Ascending aorta (tissue), 2 donors: ENCODE results near the gene ABHD2. TPM values are rescaled to one million over a fixed set of nuclear protein-coding genes. Genes with fewer than 3 reads are reported as not detected.

ENCODE experiments used
- DNase-seq, 2 donors: peaks; one replicate each; pipeline ENCODE4 v3.0.0-alpha.2; 2019; ENCODE audit warnings: low spot score in 2 of 2
- H3K27ac ChIP-seq, 2 donors: fragments of 200-600 bp; sonication (generic); one replicate each; pipeline ENCODE4 v1.5.1; 2016 to 2017; ENCODE audit warnings: mild to moderate bottlenecking in 1 of 2
- H3K27me3 ChIP-seq: fragments of 200-600 bp; sonication (generic); one replicate; pipeline ENCODE4 v1.5.1; 2017
- H3K36me3 ChIP-seq, 2 donors: fragments of 200-600 bp; sonication (generic); one replicate each; pipeline ENCODE4 v1.5.1; 2016
- H3K4me1 ChIP-seq, 2 donors: fragments of 200-600 bp; sonication (generic); one replicate each; pipeline ENCODE4 v1.5.1; 2016 to 2017; ENCODE audit warnings: mild to moderate bottlenecking in 1 of 2
- H3K4me3 ChIP-seq, 2 donors: fragments of 200-600 bp; sonication (generic); one replicate each; pipeline ENCODE4 v1.5.1; 2016 to 2017; ENCODE audit warnings: mild to moderate bottlenecking in 1 of 2
- H3K9me3 ChIP-seq, 2 donors: fragments of 200-600 bp; sonication (generic); one replicate each; pipeline ENCODE4 v1.5.1; 2016
- intact Hi-C: fragments of 100-400 bp; cut with DNase I; formaldehyde crosslinking; loops from one replicate; pipeline ENCODE4 v1.15.1; 2023
- total RNA-seq: library from RNA; depleted of rRNA; stranded (reverse); fragments of >200 nt; gene quantifications from one replicate; pipeline ENCODE4 v1.1.0, GENCODE V29; 2016
- TF ChIP-seq, protein P1 (sequence below), 3 experiments: fragments of 200-600 bp in 2 of 3; fragments of 450-650 bp in 1 of 3; sonication (generic) in 2 of 3; IDR thresholded peaks; one replicate each; pipeline ENCODE4 v1.5.1; 2016 to 2019; ENCODE audit warnings: antibody characterized with exemption in 3 of 3, mild to moderate bottlenecking in 1 of 3, moderate library complexity in 1 of 3

ABHD2 gene
- total RNA-seq, 1 donor from 2014 or later, result 228 TPM

DNA sequence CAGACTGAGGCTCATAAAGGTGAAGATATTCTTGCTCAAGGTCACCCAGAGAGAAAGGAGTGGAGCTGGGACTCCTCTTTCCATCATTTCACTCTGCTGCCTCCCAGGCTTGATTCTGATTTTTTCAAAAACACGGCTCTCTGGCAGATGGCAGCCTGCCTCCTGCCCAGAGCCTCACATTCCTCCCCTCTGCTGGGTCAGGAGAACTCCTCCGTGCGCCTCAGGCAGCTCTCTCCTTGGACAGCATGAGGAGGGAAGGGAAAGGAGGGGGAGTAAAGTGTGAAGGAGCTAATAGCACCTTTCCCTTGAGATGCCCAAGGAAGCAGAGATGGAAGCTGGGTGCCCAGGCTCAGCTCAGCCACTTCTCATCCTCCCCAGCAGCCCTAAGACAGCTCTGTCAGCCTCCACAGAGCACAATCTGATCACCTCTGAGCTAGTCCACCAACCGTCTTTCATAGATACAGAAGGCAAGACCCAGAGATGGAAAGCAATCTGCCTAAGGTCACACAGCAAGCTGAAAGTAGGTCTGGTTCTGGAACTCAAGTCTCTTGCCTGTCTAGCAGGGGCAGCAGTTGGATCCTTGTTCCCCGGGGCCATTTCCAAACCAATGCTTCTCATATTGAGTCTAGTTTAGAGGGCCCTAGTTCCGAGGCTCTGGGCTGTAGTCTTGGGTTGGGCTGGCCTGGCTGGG, 129.6 kb downstream of the ABHD2 start:
- Histone ChIP-seq H3K9me3 (no peaks in the 10 kb centered on the region), H3K4me1 (no peaks in the 10 kb centered on the region), H3K27ac (no peak overlapping the region), H3K27me3 (no peaks in the 10 kb centered on the region), H3K36me3 (no peaks in the 10 kb centered on the region), H3K4me3 (no peak overlapping the region)
- no peak for DNase-seq
- intact Hi-C loops, result no loop called here
- TF ChIP-seq, protein P1, sequence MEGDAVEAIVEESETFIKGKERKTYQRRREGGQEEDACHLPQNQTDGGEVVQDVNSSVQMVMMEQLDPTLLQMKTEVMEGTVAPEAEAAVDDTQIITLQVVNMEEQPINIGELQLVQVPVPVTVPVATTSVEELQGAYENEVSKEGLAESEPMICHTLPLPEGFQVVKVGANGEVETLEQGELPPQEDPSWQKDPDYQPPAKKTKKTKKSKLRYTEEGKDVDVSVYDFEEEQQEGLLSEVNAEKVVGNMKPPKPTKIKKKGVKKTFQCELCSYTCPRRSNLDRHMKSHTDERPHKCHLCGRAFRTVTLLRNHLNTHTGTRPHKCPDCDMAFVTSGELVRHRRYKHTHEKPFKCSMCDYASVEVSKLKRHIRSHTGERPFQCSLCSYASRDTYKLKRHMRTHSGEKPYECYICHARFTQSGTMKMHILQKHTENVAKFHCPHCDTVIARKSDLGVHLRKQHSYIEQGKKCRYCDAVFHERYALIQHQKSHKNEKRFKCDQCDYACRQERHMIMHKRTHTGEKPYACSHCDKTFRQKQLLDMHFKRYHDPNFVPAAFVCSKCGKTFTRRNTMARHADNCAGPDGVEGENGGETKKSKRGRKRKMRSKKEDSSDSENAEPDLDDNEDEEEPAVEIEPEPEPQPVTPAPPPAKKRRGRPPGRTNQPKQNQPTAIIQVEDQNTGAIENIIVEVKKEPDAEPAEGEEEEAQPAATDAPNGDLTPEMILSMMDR (IDR thresholded peaks at IDR 0.05), result no peak

GRCh38 chr15:89218531-89218930, 130.3 kb downstream of the ABHD2 start:
- no peaks in the 10 kb centered on the region for H3K36me3 ChIP-seq
- no peaks in the 10 kb centered on the region for H3K27me3 ChIP-seq
- TF ChIP-seq, protein P1 (IDR thresholded peaks at IDR 0.05), result no peak
- no peak for DNase-seq
- intact Hi-C loops, result no loop called here
- H3K4me3 ChIP-seq, result no peak overlapping the region
- H3K27ac ChIP-seq, result no peak overlapping the region
- no peaks in the 10 kb centered on the region for H3K9me3 ChIP-seq
- H3K4me1 ChIP-seq, result no peaks in the 10 kb centered on the region

GRCh38 chr15:89221543-89221942, 133.3 kb downstream of the ABHD2 start, which contains the start of gene RLBP1:
Gene RLBP1 (minus strand): TSS chr15:89221579. CDS start chr15:89218975, 2,604 bp downstream.
- TF ChIP-seq, protein P1 (IDR thresholded peaks at IDR 0.05), result no peak
- H3K4me1 ChIP-seq, result no peaks in the 10 kb centered on the region
- intact Hi-C loops, result no loop called here
- H3K27me3 ChIP-seq, result no peaks in the 10 kb centered on the region
- H3K9me3 ChIP-seq, result no peaks in the 10 kb centered on the region
- DNase-seq, result no peak
- no peak within 1 kb of the TSS for H3K4me3 ChIP-seq
- H3K27ac ChIP-seq, result no peak within 1 kb of the TSS
- H3K36me3 ChIP-seq, result no peaks in the 10 kb centered on the region

- no peaks in the 10 kb centered on the region for H3K27me3 ChIP-seq
- intact Hi-C loops, result no loop called here
- no peaks in the 10 kb centered on the region for H3K36me3 ChIP-seq
- TF ChIP-seq, protein P1 (IDR thresholded peaks at IDR 0.05), result no peak
- H3K27ac ChIP-seq, result no peak overlapping the region
- no peak overlapping the region for H3K4me3 ChIP-seq
- no peaks in the 10 kb centered on the region for H3K4me1 ChIP-seq
- H3K9me3 ChIP-seq, result no peaks in the 10 kb centered on the region
- DNase-seq, result no peak
Observed at GRCh38 chr15:89225588-89225987, 137.3 kb downstream of the ABHD2 start.

DNA sequence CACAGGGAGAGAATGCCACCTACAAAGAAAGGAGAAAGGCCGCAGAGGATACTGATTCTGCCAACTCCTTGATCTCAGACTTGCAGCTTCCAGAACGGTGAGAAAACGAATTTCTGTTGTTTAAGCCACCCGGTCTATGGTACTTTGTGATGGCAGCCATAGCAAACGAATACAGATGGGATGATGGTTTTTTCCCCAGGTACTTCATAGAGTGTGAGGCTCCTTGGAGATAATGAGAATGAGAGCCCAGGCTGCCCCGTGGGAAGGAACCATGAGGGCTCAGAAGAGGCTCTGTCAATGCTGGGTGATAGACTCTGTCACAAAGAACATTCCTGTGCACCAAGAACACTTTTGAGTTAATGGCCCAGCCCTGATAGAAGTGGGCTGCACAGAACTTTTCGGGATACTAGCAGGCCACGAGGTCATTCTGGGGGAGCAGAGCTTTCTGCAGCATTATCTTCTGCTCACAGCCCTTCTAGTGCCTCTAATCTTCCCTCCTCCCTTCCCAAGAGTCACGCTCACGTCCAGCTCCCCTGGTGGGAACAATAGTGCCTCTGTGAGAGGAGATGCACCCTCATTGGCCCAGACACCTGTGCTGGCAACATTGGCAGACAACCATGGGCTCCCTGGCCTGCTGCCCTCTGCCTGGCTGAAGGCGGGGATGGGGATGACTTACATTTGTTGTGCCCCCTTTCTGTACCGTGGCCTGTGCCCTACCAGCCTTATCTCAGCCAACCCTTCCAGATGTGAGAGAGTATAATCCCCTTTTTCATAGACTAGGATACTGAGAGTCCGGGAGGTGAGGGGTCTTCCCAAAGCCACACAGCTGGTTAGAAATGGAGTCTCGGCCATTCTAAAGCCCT, 138.3 kb downstream of the ABHD2 start:
- H3K9me3 ChIP-seq, result no peaks in the 10 kb centered on the region
- DNase-seq, result no peak
- no peak overlapping the region for H3K27ac ChIP-seq
- intact Hi-C loops, result no loop called here
- H3K4me1 ChIP-seq, result no peaks in the 10 kb centered on the region
- H3K27me3 ChIP-seq, result no peaks in the 10 kb centered on the region
- no peaks in the 10 kb centered on the region for H3K36me3 ChIP-seq
- H3K4me3 ChIP-seq, result no peak overlapping the region
- TF ChIP-seq, protein P1 (IDR thresholded peaks at IDR 0.05), result no peak
